Pancreas (tissue), 10 donors: ENCODE data around the gene COL8A2. TPM values are rescaled to one million over a fixed set of nuclear protein-coding genes. Genes with fewer than 3 reads are reported as not detected.

Source experiments
- ATAC-seq, 4 donors: fragments of 200-7000 bp; cut with Tn5 transposase; one replicate each; pipeline versions ENCODE4 v1.8.0 to v1.9.1; 2020; ENCODE audit warnings: mild to moderate bottlenecking in 4 of 4, moderate library complexity in 4 of 4
- DNase-seq, 6 donors: peaks; one replicate each; pipeline ENCODE4 v3.0.0-alpha.2; 2020
- FAIRE-seq: peaks from 2 replicates; lab custom pipeline; 2012; peaks lifted over from hg19 to GRCh38; lab: Jason Lieb, UNC
- H3K27ac ChIP-seq, 4 donors: fragments of 200-600 bp; sonication (generic); 1 replicate in 3 of 4; 2 replicates in 1 of 4; pipeline versions ENCODE4 v1.5.0 to v1.8.0; 2020
- H3K27me3 ChIP-seq, 4 donors: fragments of 200-600 bp; one replicate each; pipeline ENCODE4 v1.8.0; 2021
- H3K36me3 ChIP-seq, 3 donors: fragments of 200-600 bp; sonication (generic) in 1 of 3; one replicate each; pipeline versions ENCODE4 v1.5.0 to v1.8.0; 2020 to 2021
- H3K4me1 ChIP-seq, 3 donors: fragments of 200-600 bp; one replicate each; pipeline ENCODE4 v1.8.0; 2021
- H3K4me3 ChIP-seq, 4 donors: fragments of 200-600 bp; sonication (generic) in 2 of 4; one replicate each; pipeline versions ENCODE4 v1.5.0 to v1.8.0; 2020 to 2021
- H3K9me3 ChIP-seq, 4 donors: fragments of 200-600 bp; one replicate each; pipeline ENCODE4 v1.8.0; 2021
- CTCF ChIP-seq, 4 donors: fragments of 200-600 bp; sonication (generic) in 3 of 4; IDR thresholded peaks; one replicate each; pipeline versions ENCODE4 v1.5.0 to v1.8.0; 2021; ENCODE audit warnings: antibody characterized with exemption in 4 of 4
- WGBS, 2 donors: extraction: QIAGEN DNeasy Blood & Tissue Kit; methylation state at CpG; one replicate each; pipeline ENCODE4 v1.1.7; 2013; 5-methylcytosine and 5-hydroxymethylcytosine counted together
- intact Hi-C, 3 donors: fragments of 100-400 bp; cut with DNase I; formaldehyde crosslinking; loops; one replicate each; pipeline versions ENCODE4 v1.11.1 to v1.14.2; 2022
- polyA plus RNA-seq, 2 donors: library from polyadenylated mRNA; stranded (reverse); fragments of 200-250 nt; gene quantifications; one replicate each; pipeline ENCODE4 v1.2.3, GENCODE V29; 2013
- total RNA-seq, 6 donors: library from RNA; stranded (reverse); fragmentation: NEBNext Ultra II Directional in 4 of 6; extraction: Animal tissue kit (Norgen Biotek cat#: 25700) in 4 of 6; gene quantifications; one replicate each; pipeline versions ENCODE4 v1.2.1 to v1.2.4, GENCODE V29; 2021 to 2023
- donor health status: healthy with polysubstance abuse.
- donor health status: DM: no; HTN: no; CAD: no; lungs with moderate emphysema.
- donor health status: DM: no; HTN: no; CAD: no.
- donor health status: control.
- donor health status: control.
- donor health status: Bipolar disorder and iron deficiency.
- donor health status: DM: yes; HTN: yes; CAD: no.
- donor health status: DM: no; HTN: no; CAD: no.
- donor health status: DM: no; HTN: no; CAD: no.
- donor health status: DM: yes; HTN: yes; CAD: no.

Gene COL8A2
- total and polyA plus RNA-seq, 8 donors: 0.12 to 3.3 (median 0.36) TPM

- H3K27me3 ChIP-seq: no peaks in the 10 kb centered on the region
- 26% methylated on average over 8 of the region's 8 CpGs for WGBS, 2 donors
- TF ChIP-seq CTCF (IDR thresholded peaks at IDR 0.05): no peak
- no peak for FAIRE-seq
- peak in 3 of 4 donors; percentile 0 to 3 (median 2) for ATAC-seq
- peak overlapping the region; percentile 73 to 86 (median 83) for H3K27ac ChIP-seq
- H3K36me3 ChIP-seq: peaks cover 0 to 9% (median 6%) of the 10 kb centered on the region in 3 donors
- intact Hi-C loops: no loop called here
- DNase-seq: no peak
- H3K4me1 ChIP-seq: peaks cover 0 to 9% (median 5%) of the 10 kb centered on the region in 3 donors
- H3K9me3 ChIP-seq: no peaks in the 10 kb centered on the region
- H3K4me3 ChIP-seq: peak overlapping the region; percentile 94 to 98 (median 96)
Measured at GRCh38 chr1:36088265-36088576, 36.8 kb downstream of the COL8A2 start.

GRCh38 chr1:36087233-36088123 lies 37.5 kb downstream of the COL8A2 start:
- Histone ChIP-seq H3K4me3 (no peak overlapping the region), H3K9me3 (no peaks in the 10 kb centered on the region), H3K27ac (no peak overlapping the region), H3K27me3 (no peaks in the 10 kb centered on the region), H3K36me3 (peaks cover 0 to 7% (median 6%) of the 10 kb centered on the region in 3 donors), H3K4me1 (peaks cover 0 to 9% (median 5%) of the 10 kb centered on the region in 3 donors)
- intact Hi-C loops: no loop called here
- WGBS, 2 donors: 85 to 89% methylated on average over 31 of the region's 31 CpGs
- FAIRE-seq (no peak), DNase-seq (peak in 2 of 6 donors; percentile 27 to 59), ATAC-seq (no peak)
- no peak for TF ChIP-seq CTCF (IDR thresholded peaks at IDR 0.05)

GRCh38 chr1:36086529-36087232 lies 38.3 kb downstream of the COL8A2 start:
- WGBS, 2 donors: 77 to 84% methylated on average over 12 of the region's 12 CpGs
- no peak for TF ChIP-seq CTCF (IDR thresholded peaks at IDR 0.05)
- no peak for ATAC-seq
- H3K4me1 ChIP-seq: peaks cover 0 to 9% (median 5%) of the 10 kb centered on the region in 3 donors
- peaks cover 0 to under 1% (median 0%) of the 10 kb centered on the region in 3 donors for H3K36me3 ChIP-seq
- H3K4me3 ChIP-seq: no peak overlapping the region
- H3K27me3 ChIP-seq: no peaks in the 10 kb centered on the region
- H3K27ac ChIP-seq: no peak overlapping the region
- FAIRE-seq: no peak
- DNase-seq: peak in 1 of 6 donors; percentile 43
- intact Hi-C loops: no loop called here
- H3K9me3 ChIP-seq: no peaks in the 10 kb centered on the region

GRCh38 chr1:36085686-36086526 lies 39.1 kb downstream of the COL8A2 start:
- Histone ChIP-seq H3K4me1 (peaks cover 0 to 9% (median 5%) of the 10 kb centered on the region in 3 donors), H3K36me3 (no peaks in the 10 kb centered on the region), H3K4me3 (no peak overlapping the region), H3K27me3 (no peaks in the 10 kb centered on the region), H3K9me3 (no peaks in the 10 kb centered on the region), H3K27ac (no peak overlapping the region)
- intact Hi-C loops: no loop called here
- DNase-seq: peak in 1 of 6 donors; percentile 26
- WGBS, 2 donors: 82 to 90% methylated on average over 29 of the region's 29 CpGs
- FAIRE-seq: no peak
- no peak for TF ChIP-seq CTCF (IDR thresholded peaks at IDR 0.05)
- ATAC-seq: no peak
